Breast epithelium (tissue), 4 donors: ENCODE measurements around the gene AGBL1. TPM values are rescaled to one million over a fixed set of nuclear protein-coding genes. Genes with fewer than 3 reads are reported as not detected.

Experiments
- DNase-seq, 2 donors: peaks; one replicate each; pipeline ENCODE4 v3.0.0-alpha.2; 2019; ENCODE audit warnings: low spot score in 2 of 2
- H3K27ac ChIP-seq, 2 donors: fragments of 200-600 bp; sonication (generic) in 1 of 2; one replicate each; pipeline ENCODE4 v1.5.1; 2016 to 2019; ENCODE audit warnings: mild to moderate bottlenecking in 1 of 2
- H3K27me3 ChIP-seq, 2 donors: fragments of 200-600 bp; sonication (generic) in 1 of 2; one replicate each; pipeline versions ENCODE4 v1.5.1 to v1.6.0; 2017 to 2019; ENCODE audit warnings: control low read depth in 1 of 2, mild to moderate bottlenecking in 1 of 2
- H3K36me3 ChIP-seq: fragments of 200-600 bp; one replicate; pipeline ENCODE4 v1.5.1; 2019
- H3K4me1 ChIP-seq, 2 donors: fragments of 200-600 bp; sonication (generic); one replicate each; pipeline ENCODE4 v1.5.1; 2016 to 2019; ENCODE audit warnings: control low read depth in 1 of 2
- H3K4me3 ChIP-seq, 3 donors: fragments of 200-600 bp; sonication (generic); 1 replicate in 2 of 3; 2 replicates in 1 of 3; pipeline ENCODE4 v1.5.1; 2016 to 2019; ENCODE audit warnings: mild to moderate bottlenecking in 3 of 3, moderate library complexity in 2 of 3
- H3K9me3 ChIP-seq, 2 donors: fragments of 200-600 bp; sonication (generic) in 1 of 2; one replicate each; pipeline ENCODE4 v1.5.1; 2016 to 2019; ENCODE audit warnings: control low read depth in 1 of 2
- CTCF ChIP-seq, 3 donors: fragments of 450-650 bp; IDR thresholded peaks; one replicate each; pipeline ENCODE4 v1.5.1; 2016 to 2017; ENCODE audit warnings: antibody characterized with exemption in 3 of 3, mild to moderate bottlenecking in 3 of 3, moderate library complexity in 3 of 3
- POLR2A ChIP-seq: fragments of 450-650 bp; IDR thresholded peaks from one replicate; pipeline ENCODE4 v1.6.1; 2016; ENCODE audit warnings: antibody characterized with exemption, mild to moderate bottlenecking, moderate library complexity
- POLR2AphosphoS5 ChIP-seq, 3 donors: sonication (generic); formaldehyde crosslinking; IDR thresholded peaks; one replicate each; pipeline ENCODE4 v1.6.1; 2017; ENCODE audit warnings: antibody characterized with exemption in 3 of 3
- intact Hi-C: fragments of 100-400 bp; cut with DNase I; formaldehyde crosslinking; loops from one replicate; pipeline ENCODE4 v1.15.1; 2023; ENCODE audit warnings: low total_unique reads
- total RNA-seq, 3 donors: library from RNA; depleted of rRNA; stranded (reverse); fragments of >200 nt; gene quantifications; one replicate each; pipeline ENCODE4 v1.1.0, GENCODE V29; 2016

The AGBL1 gene
- total RNA-seq, 3 donors from 2014 or later: not detected

DNA sequence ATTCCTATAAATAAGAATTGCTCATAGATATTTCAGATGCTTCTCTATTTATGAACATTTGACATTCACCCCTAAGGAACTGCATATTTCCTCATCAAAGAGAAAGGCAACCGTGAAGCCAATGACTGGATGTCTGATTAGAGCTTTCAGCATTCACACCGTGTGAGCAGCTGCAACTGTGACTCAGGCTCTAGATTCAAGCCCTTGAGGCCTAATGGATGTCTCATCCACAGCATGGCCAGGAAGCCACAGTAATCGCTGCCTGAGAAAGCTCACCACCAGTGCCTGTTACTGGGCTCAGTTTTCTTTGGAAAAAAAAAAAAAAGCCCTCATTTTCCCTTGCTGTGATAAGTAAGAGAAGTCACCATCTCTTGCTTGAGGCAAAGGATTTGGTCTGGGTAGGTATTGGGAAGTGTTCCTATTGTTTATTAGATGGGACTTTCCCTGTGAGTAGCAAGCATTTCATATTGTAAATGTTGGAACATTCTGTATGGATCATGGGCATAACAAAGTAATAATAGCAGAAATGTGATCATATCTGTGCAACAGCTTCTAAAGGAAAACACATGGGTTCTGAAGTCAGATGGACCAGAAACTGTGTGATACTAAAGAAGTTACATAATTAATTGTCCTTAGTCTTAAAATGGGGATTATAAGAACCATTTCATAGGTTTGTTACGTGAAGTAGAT is 783.7 kb downstream of the AGBL1 start:
- intact Hi-C loops: loop anchor here (5.0 kb wide), 1 partner anchor 449 kb away; no protein-coding TSS in a partner anchor
- Histone ChIP-seq H3K27me3 (no peaks in the 10 kb centered on the region), H3K36me3 (no peaks in the 10 kb centered on the region), H3K4me1 (no peaks in the 10 kb centered on the region), H3K9me3 (no peaks in the 10 kb centered on the region), H3K27ac (no peak overlapping the region), H3K4me3 (no peak overlapping the region)
- DNase-seq: no peak
- TF ChIP-seq POLR2AphosphoS5 (IDR thresholded peaks at IDR 0.05): no peak
- no peak for TF ChIP-seq POLR2A
- TF ChIP-seq CTCF (IDR thresholded peaks at IDR 0.05): no peak

DNA sequence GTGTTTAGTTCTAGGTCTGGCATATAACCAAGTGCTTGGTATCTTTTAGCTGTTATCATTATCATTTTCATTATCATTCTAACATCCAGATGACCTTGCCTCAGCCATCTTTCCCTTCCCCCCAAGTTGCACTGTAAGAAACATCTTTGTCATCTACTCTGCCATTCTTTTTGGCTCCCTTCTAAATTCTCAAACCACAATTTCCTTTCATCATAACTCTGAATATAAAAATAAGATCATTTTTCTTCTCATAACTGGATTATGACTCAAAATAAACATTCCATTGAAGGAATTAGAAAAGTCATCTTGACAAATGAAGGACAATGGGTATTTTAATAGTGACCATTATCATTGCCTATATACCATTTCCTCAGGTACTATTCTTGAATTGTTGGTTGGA is 786.2 kb downstream of the AGBL1 start:
- H3K27ac ChIP-seq: no peak overlapping the region
- no peaks in the 10 kb centered on the region for H3K27me3 ChIP-seq
- H3K9me3 ChIP-seq: no peaks in the 10 kb centered on the region
- no peak overlapping the region for H3K4me3 ChIP-seq
- no peaks in the 10 kb centered on the region for H3K36me3 ChIP-seq
- TF ChIP-seq POLR2A: no peak
- TF ChIP-seq POLR2AphosphoS5 (IDR thresholded peaks at IDR 0.05): no peak
- intact Hi-C loops: no loop called here
- no peaks in the 10 kb centered on the region for H3K4me1 ChIP-seq
- DNase-seq: no peak

- intact Hi-C loops: no loop called here
- Histone ChIP-seq H3K27ac (no peak overlapping the region), H3K36me3 (no peaks in the 10 kb centered on the region), H3K4me3 (no peak overlapping the region), H3K4me1 (no peaks in the 10 kb centered on the region), H3K27me3 (no peaks in the 10 kb centered on the region), H3K9me3 (no peaks in the 10 kb centered on the region)
- DNase-seq: no peak
- TF ChIP-seq POLR2A (no peak), POLR2AphosphoS5 (IDR thresholded peaks at IDR 0.05) (no peak), CTCF (IDR thresholded peaks at IDR 0.05) (no peak)
Observed at GRCh38 chr15:86870846-86871245, 791.2 kb downstream of the AGBL1 start.

- Histone ChIP-seq H3K27me3 (no peaks in the 10 kb centered on the region), H3K4me1 (no peaks in the 10 kb centered on the region), H3K4me3 (no peak overlapping the region), H3K36me3 (no peaks in the 10 kb centered on the region), H3K9me3 (no peaks in the 10 kb centered on the region), H3K27ac (no peak overlapping the region)
- TF ChIP-seq CTCF (IDR thresholded peaks at IDR 0.05): no peak
- TF ChIP-seq POLR2AphosphoS5 (IDR thresholded peaks at IDR 0.05): no peak
- no peak for TF ChIP-seq POLR2A
- DNase-seq: no peak
- intact Hi-C loops: no loop called here
Observed at GRCh38 chr15:86871964-86872363, 792.3 kb downstream of the AGBL1 start.

DNA sequence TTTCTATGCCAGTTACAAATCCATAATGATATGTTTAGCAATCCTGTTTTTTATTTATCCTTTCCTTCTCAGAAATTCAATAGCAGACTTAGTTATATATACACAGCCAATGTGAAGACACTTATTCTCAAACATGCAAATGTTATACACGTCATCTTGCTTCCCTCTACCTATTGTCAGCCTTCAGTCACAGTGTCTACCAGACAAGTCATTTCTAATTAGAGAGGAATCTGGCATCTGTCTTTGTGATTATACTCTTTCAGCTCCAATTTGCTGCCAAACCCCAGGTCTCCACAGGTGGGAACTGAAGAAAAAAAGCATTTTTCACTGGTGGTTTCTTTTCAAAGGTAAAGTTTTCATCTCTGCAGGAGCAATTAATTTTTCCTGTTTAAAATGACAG is 793.1 kb downstream of the AGBL1 start:
- Histone ChIP-seq H3K9me3 (no peaks in the 10 kb centered on the region), H3K27me3 (no peaks in the 10 kb centered on the region), H3K27ac (no peak overlapping the region), H3K4me1 (no peaks in the 10 kb centered on the region), H3K4me3 (no peak overlapping the region), H3K36me3 (no peaks in the 10 kb centered on the region)
- DNase-seq: no peak
- intact Hi-C loops: no loop called here
- no peak for TF ChIP-seq POLR2AphosphoS5 (IDR thresholded peaks at IDR 0.05)
- TF ChIP-seq CTCF (IDR thresholded peaks at IDR 0.05): no peak
- TF ChIP-seq POLR2A: no peak

DNA sequence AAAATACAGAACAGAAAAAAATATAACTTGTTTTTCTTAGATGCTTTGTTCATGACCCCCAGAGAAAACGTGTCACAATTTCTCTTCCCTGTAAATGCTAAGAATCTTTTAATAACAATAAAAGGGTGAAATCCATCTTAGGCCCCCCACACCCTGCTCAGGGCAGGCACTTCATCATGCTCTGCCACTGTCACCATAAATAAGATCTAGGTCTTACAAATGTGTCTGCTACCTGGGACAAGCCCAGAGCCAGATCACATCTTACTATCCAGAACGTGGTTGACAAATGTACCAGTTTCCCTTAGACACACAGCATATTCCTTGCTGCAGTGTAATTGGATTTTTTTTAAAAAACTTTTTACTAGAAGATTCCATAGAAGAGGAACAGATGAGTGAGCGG is 795.4 kb downstream of the AGBL1 start:
- Histone ChIP-seq H3K9me3 (no peaks in the 10 kb centered on the region), H3K27ac (no peak overlapping the region), H3K27me3 (no peaks in the 10 kb centered on the region), H3K4me3 (no peak overlapping the region), H3K4me1 (no peaks in the 10 kb centered on the region), H3K36me3 (no peaks in the 10 kb centered on the region)
- TF ChIP-seq POLR2A (no peak), CTCF (IDR thresholded peaks at IDR 0.05) (no peak), POLR2AphosphoS5 (IDR thresholded peaks at IDR 0.05) (no peak)
- DNase-seq: no peak
- intact Hi-C loops: no loop called here
